ENCODE measurements around the gene TMIGD3.

TMIGD3 gene

GRCh38 chr1:111469539-111469938 is 33.9 kb downstream of the TMIGD3 start:
- no peak for TF ChIP-seq REST (IDR thresholded peaks at IDR 0.05; ENCODE audit: insufficient replicate concordance, low read depth)
- TF ChIP-seq POLR2AphosphoS5 (IDR thresholded peaks at IDR 0.05; ENCODE audit: low read depth): no peak
- no peak for TF ChIP-seq CTCF (IDR thresholded peaks at IDR 0.05; ENCODE audit: insufficient read depth, low read length)
- no peak for TF ChIP-seq SPI1 (IDR thresholded peaks at IDR 0.05; ENCODE audit: borderline replicate concordance, low read depth)
- TF ChIP-seq GABPA (IDR thresholded peaks at IDR 0.05; ENCODE audit: low read depth): no peak
- no peak for DNase-seq (ENCODE audit: low read depth in 1 of 2, low spot score in 1 of 2)
- no peak overlapping the region for H3K4me3 ChIP-seq (replicated peaks; ENCODE audit: insufficient read depth, low read length)
- no peaks in the 10 kb centered on the region for H3K27me3 ChIP-seq (ENCODE audit: insufficient read depth, poor library complexity, severe bottlenecking)
- no peak overlapping the region for H3K27ac ChIP-seq (replicated peaks)

- no peak overlapping the region for H3K27ac ChIP-seq (replicated peaks)
- no peak for DNase-seq (ENCODE audit: low read depth in 1 of 2, low spot score in 1 of 2)
- TF ChIP-seq POLR2AphosphoS5 (IDR thresholded peaks at IDR 0.05; ENCODE audit: low read depth) (no peak), GABPA (IDR thresholded peaks at IDR 0.05; ENCODE audit: low read depth) (no peak), SPI1 (IDR thresholded peaks at IDR 0.05; ENCODE audit: borderline replicate concordance, low read depth) (no peak), CTCF (IDR thresholded peaks at IDR 0.05; ENCODE audit: insufficient read depth, low read length) (no peak), REST (IDR thresholded peaks at IDR 0.05; ENCODE audit: insufficient replicate concordance, low read depth) (no peak)
- H3K27me3 ChIP-seq (ENCODE audit: insufficient read depth, poor library complexity, severe bottlenecking): no peaks in the 10 kb centered on the region
- H3K4me3 ChIP-seq (replicated peaks; ENCODE audit: insufficient read depth, low read length): no peak overlapping the region
Observed at GRCh38 chr1:111468717-111469100, 34.7 kb downstream of the TMIGD3 start.

- DNase-seq (ENCODE audit: low read depth in 1 of 2, low spot score in 1 of 2): no peak
- no peak overlapping the region for H3K27ac ChIP-seq (replicated peaks)
- no peaks in the 10 kb centered on the region for H3K27me3 ChIP-seq (ENCODE audit: insufficient read depth, poor library complexity, severe bottlenecking)
- no peak overlapping the region for H3K4me3 ChIP-seq (replicated peaks; ENCODE audit: insufficient read depth, low read length)
- no peak for TF ChIP-seq REST (IDR thresholded peaks at IDR 0.05; ENCODE audit: insufficient replicate concordance, low read depth)
- no peak for TF ChIP-seq POLR2AphosphoS5 (IDR thresholded peaks at IDR 0.05; ENCODE audit: low read depth)
- no peak for TF ChIP-seq GABPA (IDR thresholded peaks at IDR 0.05; ENCODE audit: low read depth)
- no peak for TF ChIP-seq SPI1 (IDR thresholded peaks at IDR 0.05; ENCODE audit: borderline replicate concordance, low read depth)
- no peak for TF ChIP-seq CTCF (IDR thresholded peaks at IDR 0.05; ENCODE audit: insufficient read depth, low read length)
Observed at GRCh38 chr1:111467865-111468716, 35.3 kb downstream of the TMIGD3 start.

Data from HL-60 (cell line).